GM21737 (cell line): ENCODE results near the gene SIL1.
"Not testable (repeated sequence)": the region's sequence is repeated elsewhere in the genome, so short reads cannot be mapped to it uniquely, and the experiment has no call there.

Experiments used
- ATAC-seq: cut with Tn5 transposase; IDR thresholded peaks from one replicate; pipeline ENCODE4 v1.9.1; 2021; ENCODE audit warnings: mild to moderate bottlenecking, moderate library complexity; ENCODE audit not compliant: unreplicated experiment

SIL1 gene

GRCh38 chr5:139177809-139178588 is 20.2 kb downstream of the SIL1 start:
- no peak for ATAC-seq

GRCh38 chr5:139177281-139177680 is 20.9 kb downstream of the SIL1 start:
- not testable (repeated sequence) for ATAC-seq

- ATAC-seq = not testable (repeated sequence)
Measured at GRCh38 chr5:139174382-139174781, 23.8 kb downstream of the SIL1 start.

DNA sequence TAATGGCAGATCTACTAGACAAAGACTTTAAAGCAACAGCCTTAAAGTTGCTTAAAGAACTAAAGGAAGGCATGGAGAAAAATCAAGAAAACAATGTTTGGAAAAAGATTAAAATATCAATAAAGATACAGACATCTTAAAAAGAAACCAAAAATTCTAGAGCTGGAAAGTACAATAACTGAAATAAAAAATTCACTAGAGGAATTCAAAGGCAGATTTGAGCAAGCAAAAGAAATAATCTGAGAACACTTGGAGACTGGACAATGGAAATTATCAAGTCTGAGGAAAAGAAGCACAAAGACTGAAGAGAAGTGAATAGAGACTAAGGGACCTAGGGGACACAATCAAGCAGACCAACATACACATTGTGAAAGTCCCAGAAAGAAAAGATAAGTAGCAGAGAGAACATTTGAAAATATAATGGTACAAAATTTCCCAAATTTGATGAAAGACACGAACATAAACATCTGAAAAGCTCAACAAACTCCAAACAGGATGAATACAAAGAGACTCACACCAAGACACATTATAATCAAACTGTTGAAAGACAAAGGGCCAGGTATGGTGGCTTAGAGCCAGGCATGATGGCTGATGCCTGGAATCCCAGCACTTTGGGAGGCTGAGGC is 26.3 kb downstream of the SIL1 start:
- no peak for ATAC-seq

DNA sequence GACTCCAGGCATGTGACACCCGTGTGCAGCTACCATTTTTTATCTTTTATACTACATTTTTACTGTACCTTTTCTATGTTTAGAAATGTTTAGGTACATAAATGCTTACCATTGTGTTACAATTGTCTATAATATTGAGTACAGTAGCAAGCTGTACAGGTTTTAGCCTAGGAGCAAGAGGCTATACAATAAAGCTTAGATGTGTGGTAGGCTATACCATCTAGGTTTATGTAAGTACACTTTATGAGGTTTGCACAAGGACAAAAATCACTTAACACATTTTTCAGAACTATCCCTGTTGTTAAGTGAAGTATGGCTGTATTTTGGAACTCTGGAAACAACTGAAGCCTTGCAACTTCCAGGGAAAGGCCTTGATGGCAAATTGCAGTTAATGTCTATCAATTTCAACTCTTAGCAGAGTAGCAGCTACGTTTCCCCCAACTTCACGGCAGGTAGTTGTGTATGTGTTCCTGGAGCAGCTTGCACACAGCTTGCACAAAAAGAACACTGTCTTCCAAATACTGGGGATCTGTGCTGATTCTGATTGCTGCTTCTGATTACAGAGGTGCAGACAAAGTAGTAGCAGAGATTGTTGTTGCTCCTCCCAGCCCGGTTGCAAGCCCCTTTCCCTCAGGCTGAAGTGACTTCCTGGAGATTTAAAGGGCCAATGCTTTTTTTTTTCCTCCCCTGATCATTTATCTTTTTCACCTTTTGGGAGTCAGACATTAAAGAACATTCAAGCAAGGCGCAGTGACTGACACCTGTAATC is 30.0 kb downstream of the SIL1 start:
- ATAC-seq = no peak

DNA sequence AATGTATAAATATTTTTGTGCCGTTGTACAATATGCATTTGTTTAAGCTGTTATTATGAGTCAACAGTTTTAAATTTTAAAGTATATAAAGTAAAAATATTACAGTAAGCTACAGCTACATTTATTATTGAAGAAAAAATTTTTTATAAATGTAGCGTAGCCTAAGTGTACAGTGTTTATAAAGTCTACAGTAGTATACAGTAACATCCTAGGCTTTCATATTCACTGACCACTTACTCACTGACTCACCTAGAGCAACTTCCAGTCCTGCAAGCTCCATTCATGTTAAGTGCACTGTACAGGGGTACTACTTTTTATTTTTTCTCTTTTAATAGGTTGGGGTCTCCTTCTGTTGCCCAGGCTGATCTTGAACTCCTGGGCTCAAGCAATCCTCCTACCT is 30.6 kb downstream of the SIL1 start:
- ATAC-seq = no peak

- no peak for ATAC-seq
Measured at GRCh38 chr5:139167063-139167462, 31.1 kb downstream of the SIL1 start.

- not testable (repeated sequence) for ATAC-seq
Measured at GRCh38 chr5:139164897-139165296, 33.3 kb downstream of the SIL1 start.

DNA sequence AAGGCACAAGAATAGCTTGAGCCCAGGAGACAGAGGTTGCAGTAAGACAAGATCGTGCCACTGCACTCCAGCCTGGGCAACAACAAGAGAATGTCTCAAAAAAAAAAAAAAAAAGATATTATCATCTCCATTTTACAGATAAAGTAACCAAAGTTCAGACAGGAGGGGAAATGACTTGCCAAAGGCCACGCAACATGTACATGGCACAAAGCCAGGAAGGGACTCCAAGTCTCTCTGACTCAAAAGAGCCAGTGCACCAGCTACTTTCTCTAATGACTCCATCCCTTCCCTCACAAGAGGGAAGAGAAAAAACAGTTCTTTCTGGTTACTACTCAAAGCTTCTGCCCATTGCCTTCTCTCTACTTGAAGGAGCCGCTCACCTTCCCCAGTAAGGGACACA is 34.1 kb downstream of the SIL1 start:
- ATAC-seq = no peak

- ATAC-seq = no peak
Measured at GRCh38 chr5:139162448-139162847, 35.7 kb downstream of the SIL1 start.

DNA sequence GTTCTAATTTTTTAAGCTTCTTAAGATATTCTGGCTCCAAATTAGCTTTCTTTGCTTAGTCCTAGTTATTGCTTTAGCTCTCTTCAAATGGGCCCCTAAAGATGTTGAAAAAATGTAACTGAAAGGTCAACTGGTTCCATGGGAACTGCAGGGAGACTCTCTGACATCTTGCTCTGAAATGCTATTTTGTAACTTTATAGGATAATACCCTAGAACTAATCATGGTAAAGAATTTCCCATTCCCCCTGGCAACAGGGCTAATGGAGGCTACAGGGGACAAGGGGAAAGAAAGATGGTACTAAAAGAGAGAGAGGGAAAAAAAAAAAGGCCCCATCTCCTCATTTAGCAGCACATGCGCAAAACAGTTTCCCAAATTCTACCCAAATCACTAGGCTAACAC is 39.4 kb downstream of the SIL1 start:
- no peak for ATAC-seq

- ATAC-seq = no peak
Measured at GRCh38 chr5:139157556-139157955, 40.6 kb downstream of the SIL1 start.

GRCh38 chr5:139156814-139157213 is 41.4 kb downstream of the SIL1 start:
- ATAC-seq = no peak

DNA sequence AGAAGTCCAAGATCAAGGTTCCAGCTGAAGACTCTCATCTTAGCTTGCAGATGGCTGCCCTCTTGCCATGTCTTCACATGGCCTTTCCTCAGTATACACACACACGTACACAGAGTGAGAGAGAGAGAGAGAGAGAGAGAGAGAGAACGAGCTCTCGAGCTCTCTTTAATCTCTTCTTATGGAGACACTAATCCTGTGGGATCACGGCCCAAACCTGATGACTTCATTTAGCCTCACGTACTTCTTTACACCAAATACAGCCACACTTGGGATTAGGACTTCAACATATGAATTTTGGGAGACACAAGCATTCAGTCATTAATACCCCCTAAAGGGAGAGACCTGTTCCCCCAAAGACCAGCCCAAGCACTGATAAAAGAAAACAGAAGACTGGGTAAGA is 42.8 kb downstream of the SIL1 start:
- no peak for ATAC-seq

DNA sequence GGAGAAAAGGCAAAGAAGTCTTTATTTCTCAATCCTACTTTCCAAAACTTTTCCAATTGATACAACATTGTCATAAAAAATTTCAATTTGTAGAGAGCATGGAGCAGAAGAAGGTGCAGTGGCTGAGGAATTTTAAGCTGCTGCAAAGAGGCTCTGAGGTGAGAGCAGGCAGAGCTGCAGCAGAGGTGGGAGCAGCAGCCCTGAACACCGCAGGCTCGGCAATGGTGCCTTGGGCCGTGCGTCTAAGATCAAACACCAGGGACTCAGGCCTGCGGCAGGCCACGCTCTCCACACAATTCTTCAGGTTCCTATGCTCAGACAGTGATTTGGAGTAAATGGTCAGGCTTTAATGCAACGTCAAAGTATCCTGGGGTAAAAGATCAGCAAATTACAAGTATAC is 46.3 kb downstream of the SIL1 start:
- ATAC-seq = no peak

DNA sequence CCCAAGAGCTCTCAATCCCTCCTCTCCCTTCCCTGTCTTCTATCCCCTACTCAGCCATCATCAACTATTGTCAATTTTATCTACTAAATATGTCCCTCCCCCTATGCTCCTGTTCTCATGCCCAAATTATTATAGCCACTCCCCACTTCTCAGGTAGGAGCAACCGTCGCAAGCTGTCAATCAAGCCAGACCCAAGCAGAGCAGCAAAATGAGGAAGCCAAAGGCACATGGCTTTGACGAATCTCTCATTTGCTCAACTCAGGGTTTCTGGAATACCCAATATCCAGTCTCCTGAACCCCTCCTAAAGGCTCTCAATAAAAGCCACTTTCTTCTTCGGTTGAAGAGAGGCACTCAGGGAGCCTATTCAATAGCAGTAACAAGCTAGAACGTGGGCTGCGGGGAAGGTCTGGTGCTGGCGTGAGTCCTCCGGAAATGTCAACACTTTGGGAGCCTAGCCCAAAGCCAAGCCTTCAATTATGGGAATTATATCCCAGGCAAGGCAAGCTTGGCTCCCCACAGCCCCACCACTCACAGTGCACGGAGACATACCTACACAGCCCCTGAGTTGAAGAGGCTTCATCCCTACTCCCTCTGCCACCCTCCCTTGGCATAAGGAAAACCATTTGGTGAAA is 47.7 kb downstream of the SIL1 start:
- ATAC-seq = no peak

- no peak for ATAC-seq
Measured at GRCh38 chr5:139149477-139150199, 48.5 kb downstream of the SIL1 start.

DNA sequence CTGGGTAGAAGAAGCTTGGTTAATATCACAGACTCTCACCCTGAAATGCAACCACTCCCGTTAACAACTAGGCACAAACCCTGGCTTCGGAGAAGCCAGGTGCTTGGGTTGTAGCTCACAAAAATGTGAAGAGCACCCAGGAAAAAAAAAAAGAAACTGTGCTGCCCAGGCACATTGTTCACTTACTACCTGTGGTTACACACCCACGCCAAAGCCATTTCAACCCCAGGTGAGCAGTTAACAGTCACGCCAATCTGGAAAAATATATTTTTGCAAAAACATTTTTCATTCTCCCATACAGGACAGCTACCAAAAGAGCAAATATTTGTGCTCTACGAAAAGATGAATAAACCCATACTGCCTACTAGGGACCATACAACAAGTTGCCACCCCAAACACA is 49.2 kb downstream of the SIL1 start:
- ATAC-seq = no peak

DNA sequence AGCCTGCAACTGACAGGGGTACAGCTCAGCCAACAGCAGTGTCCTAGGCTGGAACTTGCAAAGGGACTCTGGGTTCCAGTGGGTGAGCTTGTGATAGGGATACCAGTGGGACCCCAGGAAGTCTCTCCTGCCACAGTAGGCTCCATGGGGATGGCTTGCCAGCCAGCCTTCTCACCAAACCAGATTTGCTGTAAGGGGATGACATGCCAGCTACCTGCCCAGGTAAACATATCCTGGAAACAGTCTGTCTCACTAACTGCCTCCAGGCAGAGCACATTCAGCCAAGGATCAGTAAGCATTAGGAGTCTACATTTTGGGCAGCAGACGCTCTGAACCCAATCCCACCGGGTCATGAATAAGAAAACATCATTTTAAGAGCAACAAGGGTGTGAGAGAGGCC is 49.9 kb downstream of the SIL1 start:
- no peak for ATAC-seq

DNA sequence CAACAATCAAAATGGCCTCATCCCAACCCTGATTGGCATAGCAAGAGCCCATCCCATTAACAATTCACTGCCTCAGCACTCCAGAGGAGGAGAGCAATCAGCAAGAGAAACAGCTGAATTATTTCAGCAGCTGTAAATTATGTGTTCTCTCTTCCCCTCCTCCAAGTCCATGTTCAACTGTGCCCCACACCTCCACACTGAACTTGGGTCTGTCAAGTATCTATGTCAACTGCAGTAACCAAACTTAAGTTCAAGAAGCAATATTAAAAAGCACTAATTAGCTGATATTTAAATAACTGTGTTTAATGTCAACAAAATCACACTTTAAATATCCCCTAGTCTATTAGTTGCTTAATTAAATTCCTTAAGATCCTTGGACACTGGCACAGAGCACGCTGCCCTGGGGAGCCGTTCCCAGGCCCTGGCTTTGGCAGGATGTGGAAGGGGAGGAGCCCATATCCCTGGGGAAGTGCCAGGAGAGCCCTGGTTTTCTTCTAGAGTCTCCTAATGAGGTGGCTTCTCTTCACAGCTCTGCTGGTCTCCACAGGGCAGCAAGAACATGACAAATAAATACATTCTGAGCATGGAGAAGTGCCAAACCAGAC is 50.6 kb downstream of the SIL1 start:
- ATAC-seq = no peak
